ENCODE results near the gene ARL3. TPM values are rescaled to one million over a fixed set of nuclear protein-coding genes. Genes with fewer than 3 reads are reported as not detected.

Gene ARL3
- total RNA-seq, 4 donors from 2014 or later = 11.0 to 17.7 (median 13.8) TPM

DNA sequence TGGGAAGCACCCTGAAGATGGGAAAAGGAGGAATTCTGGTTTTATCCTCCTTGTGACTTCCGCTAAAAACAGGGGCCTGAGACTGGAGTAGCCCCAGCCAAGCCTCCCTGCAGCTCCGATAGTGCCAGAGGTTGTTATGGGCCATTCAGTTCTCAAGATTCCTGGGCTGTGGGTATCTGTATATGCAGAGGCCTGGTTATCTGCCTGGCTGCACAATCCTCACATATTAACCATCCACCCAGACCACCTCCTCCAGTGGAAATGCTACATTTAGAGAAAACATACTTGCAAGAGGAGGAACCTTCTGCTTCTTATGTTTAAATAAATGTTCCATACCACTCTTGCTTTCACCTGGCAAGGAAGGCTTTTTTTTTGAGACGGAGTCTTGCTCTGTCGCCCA is 34.6 kb downstream of the ARL3 start:
- DNase-seq (ENCODE audit: low spot score in 2 of 2) = no peak
- TF ChIP-seq, protein P1, sequence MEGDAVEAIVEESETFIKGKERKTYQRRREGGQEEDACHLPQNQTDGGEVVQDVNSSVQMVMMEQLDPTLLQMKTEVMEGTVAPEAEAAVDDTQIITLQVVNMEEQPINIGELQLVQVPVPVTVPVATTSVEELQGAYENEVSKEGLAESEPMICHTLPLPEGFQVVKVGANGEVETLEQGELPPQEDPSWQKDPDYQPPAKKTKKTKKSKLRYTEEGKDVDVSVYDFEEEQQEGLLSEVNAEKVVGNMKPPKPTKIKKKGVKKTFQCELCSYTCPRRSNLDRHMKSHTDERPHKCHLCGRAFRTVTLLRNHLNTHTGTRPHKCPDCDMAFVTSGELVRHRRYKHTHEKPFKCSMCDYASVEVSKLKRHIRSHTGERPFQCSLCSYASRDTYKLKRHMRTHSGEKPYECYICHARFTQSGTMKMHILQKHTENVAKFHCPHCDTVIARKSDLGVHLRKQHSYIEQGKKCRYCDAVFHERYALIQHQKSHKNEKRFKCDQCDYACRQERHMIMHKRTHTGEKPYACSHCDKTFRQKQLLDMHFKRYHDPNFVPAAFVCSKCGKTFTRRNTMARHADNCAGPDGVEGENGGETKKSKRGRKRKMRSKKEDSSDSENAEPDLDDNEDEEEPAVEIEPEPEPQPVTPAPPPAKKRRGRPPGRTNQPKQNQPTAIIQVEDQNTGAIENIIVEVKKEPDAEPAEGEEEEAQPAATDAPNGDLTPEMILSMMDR (IDR thresholded peaks at IDR 0.05) = no peak
- TF ChIP-seq POLR2A (IDR thresholded peaks at IDR 0.05) = no peak
- TF ChIP-seq EP300 (IDR thresholded peaks at IDR 0.05) = no peak
- H3K9me3 ChIP-seq = no peaks in the 10 kb centered on the region
- H3K27me3 ChIP-seq = no peaks in the 10 kb centered on the region
- no peak overlapping the region for H3K4me3 ChIP-seq
- H3K36me3 ChIP-seq = peaks cover 0 to 28% (median 0%) of the 10 kb centered on the region in 3 donors
- H3K4me1 ChIP-seq = peaks cover 6 to 51% (median 45%) of the 10 kb centered on the region in 4 donors
- H3K27ac ChIP-seq = peak overlapping the region; percentile 58 to 94 (median 80)
- WGBS, 2 donors = 96 to 98% methylated on average over 4 of the region's 4 CpGs

DNA sequence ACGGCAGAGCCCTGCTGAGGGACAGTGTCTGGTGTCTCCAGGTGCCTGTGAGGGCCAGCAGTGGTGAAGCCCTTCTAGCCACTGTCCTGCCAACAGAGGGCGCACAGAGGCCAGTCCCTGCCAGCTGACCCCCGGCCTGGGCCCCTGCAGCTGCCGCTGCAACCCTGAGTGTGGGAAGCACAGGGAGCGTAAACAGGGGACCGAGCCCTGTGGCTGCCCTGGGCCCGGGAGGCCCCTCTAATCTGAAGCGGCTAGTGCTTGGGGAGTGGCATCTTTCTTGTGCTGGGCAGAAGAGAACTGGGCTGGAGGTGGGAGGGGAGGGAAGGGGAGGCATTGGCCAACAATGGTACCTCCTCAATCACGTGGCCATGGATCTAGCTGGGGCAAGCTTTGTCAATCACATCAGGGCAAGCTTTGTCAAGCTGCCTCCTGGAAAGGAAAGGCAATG is 35.3 kb downstream of the ARL3 start:
- Histone ChIP-seq H3K9me3 (no peaks in the 10 kb centered on the region), H3K27me3 (no peaks in the 10 kb centered on the region), H3K36me3 (peaks cover 0 to 21% (median 0%) of the 10 kb centered on the region in 3 donors), H3K4me3 (peak overlapping the region in 1 of 4 donors; percentile 9), H3K4me1 (peaks cover 6 to 58% (median 52%) of the 10 kb centered on the region in 4 donors), H3K27ac (peak overlapping the region; percentile 58 to 94 (median 80))
- DNase-seq (ENCODE audit: low spot score in 2 of 2) = peak; percentile 53
- TF ChIP-seq POLR2A (IDR thresholded peaks at IDR 0.05) (no peak), EP300 (IDR thresholded peaks at IDR 0.05) (peak in 1 of 2 donors; percentile 40)
- TF ChIP-seq, protein P1 (IDR thresholded peaks at IDR 0.05) = peak; percentile 56 to 83 (median 74)
- 4 to 7% methylated on average over 8 to 9 of the region's 9 CpGs for WGBS, 2 donors

DNA sequence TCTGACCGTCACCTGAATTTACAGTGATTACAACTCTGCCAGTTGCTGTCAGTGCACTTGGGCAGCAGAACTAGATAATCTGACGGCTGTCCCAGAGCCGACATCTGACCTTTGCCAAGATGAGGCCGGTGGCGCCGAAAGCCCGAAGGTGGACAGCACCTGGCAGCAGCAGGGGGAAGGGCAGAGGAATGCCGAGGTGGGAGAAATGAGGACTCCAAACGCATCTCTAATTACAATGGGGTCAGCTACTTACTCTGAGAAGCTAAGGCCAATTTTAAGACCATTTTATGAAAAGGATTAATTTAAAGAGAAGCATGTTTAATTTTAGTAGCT is 36.2 kb downstream of the ARL3 start:
- H3K4me1 ChIP-seq = peaks cover 6 to 67% (median 58%) of the 10 kb centered on the region in 4 donors
- H3K9me3 ChIP-seq = no peaks in the 10 kb centered on the region
- no peak overlapping the region for H3K4me3 ChIP-seq
- H3K27ac ChIP-seq = peak overlapping the region; percentile 58 to 94 (median 80)
- 74 to 78% methylated on average over 9 of the region's 9 CpGs for WGBS, 2 donors
- TF ChIP-seq, protein P1 (IDR thresholded peaks at IDR 0.05) = no peak
- no peak for TF ChIP-seq POLR2A (IDR thresholded peaks at IDR 0.05)
- no peak for TF ChIP-seq EP300 (IDR thresholded peaks at IDR 0.05)
- no peak for DNase-seq (ENCODE audit: low spot score in 2 of 2)
- H3K27me3 ChIP-seq = no peaks in the 10 kb centered on the region
- H3K36me3 ChIP-seq = peaks cover 0 to 16% (median 0%) of the 10 kb centered on the region in 3 donors

DNA sequence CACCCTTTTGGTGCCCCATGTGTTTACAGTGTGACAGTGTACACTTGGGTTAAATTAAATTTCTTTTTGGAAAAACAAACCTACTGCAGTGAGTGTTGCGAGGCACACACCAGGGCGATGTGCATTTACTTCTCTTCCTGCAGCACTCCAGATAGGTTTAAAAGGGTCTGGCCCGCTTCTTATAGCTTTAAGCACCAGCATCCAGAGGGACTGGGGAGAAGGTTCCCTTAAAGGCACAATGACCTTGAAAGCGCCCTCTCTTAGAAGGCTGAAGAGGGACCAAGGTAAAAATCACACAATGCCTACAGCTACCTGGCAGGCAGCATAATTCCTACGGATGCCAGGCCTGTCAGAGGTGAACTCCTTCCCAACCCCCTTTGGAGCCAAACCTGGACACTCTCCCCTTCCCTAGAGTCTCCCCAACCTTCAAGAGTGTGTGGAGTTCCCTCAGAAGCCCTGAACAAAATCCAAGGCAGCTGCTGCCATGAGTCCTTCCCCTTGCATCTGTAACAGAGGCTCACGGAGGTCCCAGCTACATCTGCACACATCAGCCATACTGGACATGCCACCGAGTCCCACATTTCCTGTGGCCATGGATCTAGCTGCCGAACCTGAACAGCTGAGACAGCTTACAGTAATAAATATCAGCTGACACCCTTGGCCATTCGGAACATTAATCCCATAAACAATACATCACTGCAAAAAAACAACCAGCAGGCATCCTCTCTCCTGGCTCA is 36.7 kb downstream of the ARL3 start:
- Histone ChIP-seq H3K9me3 (no peaks in the 10 kb centered on the region), H3K27ac (peak overlapping the region; percentile 29 to 94 (median 72)), H3K4me1 (peaks cover 6 to 71% (median 61%) of the 10 kb centered on the region in 4 donors), H3K36me3 (peaks cover 0 to 13% (median 0%) of the 10 kb centered on the region in 3 donors), H3K27me3 (no peaks in the 10 kb centered on the region), H3K4me3 (no peak overlapping the region)
- DNase-seq (ENCODE audit: low spot score in 2 of 2) = no peak
- WGBS, 2 donors = 61 to 63% methylated on average over 9 of the region's 9 CpGs
- TF ChIP-seq, protein P1 (IDR thresholded peaks at IDR 0.05) = no peak
- TF ChIP-seq EP300 (IDR thresholded peaks at IDR 0.05) (no peak), POLR2A (IDR thresholded peaks at IDR 0.05) (no peak)
